Caco-2 (cell line): ENCODE measurements around the gene CUL4A. TPM values are rescaled to one million over a fixed set of nuclear protein-coding genes. Genes with fewer than 3 reads are reported as not detected.

Source experiments
- BruUV-seq: library from RNA; stranded (reverse); fragments of 400-500 nt; replicated peaks from 2 replicates; lab custom pipeline; 2021; lab: Mats Ljungman, UMichigan
- CTCF ChIA-PET: fragments of 300-600 bp; sonication (Branson Sonifier 250); formaldehyde crosslinking; loops from one replicate; lab custom pipeline; 2022; ENCODE audit warnings: antibody characterized with exemption; lab: Charles Lee
- POLR2A ChIA-PET: fragments of 300-600 bp; sonication (Branson Sonifier 250); formaldehyde crosslinking; loops from one replicate; lab custom pipeline; 2022; ENCODE audit warnings: antibody characterized with exemption; lab: Charles Lee
- DNase-seq, 2 experiments: peaks; one replicate each; pipeline versions ENCODE4 v3.0.0 to v3.0.0-alpha.2; 2020 to 2022
- H3K27me3 ChIP-seq: replicated peaks from 2 replicates; pipeline ENCODE4 v1.6.0; 2011; ENCODE audit warnings: low read length; ENCODE audit not compliant: control insufficient read depth, insufficient read depth
- H3K36me3 ChIP-seq: 2 replicates; pipeline ENCODE4 v1.5.1; 2011; ENCODE audit warnings: low read length; ENCODE audit not compliant: control insufficient read depth, insufficient read depth
- H3K4me1 ChIP-seq: fragments of 250-450 bp; sonication (Bioruptor Pico); 2 replicates; pipeline ENCODE4 v1.5.1; 2020; ENCODE audit warnings: mild to moderate bottlenecking
- H3K4me3 ChIP-seq: 2 replicates; pipeline ENCODE4 v1.5.1; 2011; ENCODE audit warnings: low read depth, mild to moderate bottlenecking, control low read depth, low read length
- H3K9me3 ChIP-seq: fragments of 250-450 bp; sonication (Bioruptor Pico); 2 replicates; pipeline ENCODE4 v1.5.1; 2020; ENCODE audit warnings: mild to moderate bottlenecking, moderate library complexity
- H3K27ac Mint-ChIP-seq: one replicate; pipeline ENCODE4 v1.8.0; 2022; ENCODE audit warnings: mixed read lengths; ENCODE audit not compliant: unreplicated experiment
- H3K27me3 Mint-ChIP-seq: one replicate; pipeline ENCODE4 v1.8.0; 2022; ENCODE audit warnings: mixed read lengths; ENCODE audit not compliant: insufficient read depth, unreplicated experiment
- H3K36me3 Mint-ChIP-seq: one replicate; pipeline ENCODE4 v1.8.0; 2022; ENCODE audit warnings: mild to moderate bottlenecking, mixed read lengths; ENCODE audit not compliant: insufficient read depth, unreplicated experiment
- H3K4me1 Mint-ChIP-seq: one replicate; pipeline ENCODE4 v1.8.0; 2022; ENCODE audit warnings: low read depth, mixed read lengths; ENCODE audit not compliant: unreplicated experiment
- H3K4me3 Mint-ChIP-seq: one replicate; pipeline ENCODE4 v1.8.0; 2022; ENCODE audit warnings: mild to moderate bottlenecking, moderate library complexity, mixed read lengths; ENCODE audit not compliant: unreplicated experiment
- H3K9me3 Mint-ChIP-seq: one replicate; pipeline ENCODE4 v1.8.0; 2022; ENCODE audit warnings: mixed read lengths; ENCODE audit not compliant: unreplicated experiment
- CTCF ChIP-seq, 2 experiments: fragments of 200-600 bp in 1 of 2; IDR thresholded peaks; 1 replicate in 1 of 2; 2 replicates in 1 of 2; pipeline versions ENCODE4 v1.5.1 to v1.8.0; 2011 to 2022; ENCODE audit warnings: antibody characterized with exemption in 1 of 2, control low read depth in 1 of 2, inconsistent platforms in 1 of 2, low read depth in 1 of 2, low read length in 1 of 2, mild to moderate bottlenecking in 1 of 2, moderate library complexity in 1 of 2; ENCODE audit not compliant: insufficient read depth in 1 of 2, severe bottlenecking in 1 of 2, unreplicated experiment in 1 of 2
- intact Hi-C: fragments of 100-400 bp; cut with micrococcal nuclease; formaldehyde crosslinking; loops from one replicate; pipeline ENCODE4 v1.10.0; 2022; ENCODE audit not compliant: unreplicated experiment
- total RNA-seq: library from RNA; stranded (reverse); gene quantifications from 2 replicates; pipeline ENCODE4 v1.2.3, GENCODE V29; 2022

CUL4A gene
- total RNA-seq, 1 experiment from 2014 or later = 125 TPM

- Mint-ChIP-seq H3K4me1 (peaks cover 19% of the 10 kb centered on the region), H3K27ac (no peak overlapping the region), H3K27me3 (no peaks in the 10 kb centered on the region), H3K9me3 (no peaks in the 10 kb centered on the region), H3K4me3 (no peak overlapping the region), H3K36me3 (peaks cover 64% of the 10 kb centered on the region)
- H3K4me3 ChIP-seq = no peak overlapping the region
- POLR2A ChIA-PET = no interaction called here
- CTCF ChIA-PET = no interaction called here
- H3K9me3 ChIP-seq = no peaks in the 10 kb centered on the region
- DNase-seq = no peak
- intact Hi-C loops = loop anchor here (10.0 kb wide), 2 partner anchors 167 to 257 kb away; no protein-coding TSS in a partner anchor
- H3K4me1 ChIP-seq = peaks cover 1% of the 10 kb centered on the region; the same call in 1 of the 2 replicates
- BruUV-seq = no TSS peak
- no peak for TF ChIP-seq CTCF (IDR thresholded peaks at IDR 0.05; ENCODE audit: insufficient read depth in 1 of 2, low read depth in 1 of 2, low read length in 1 of 2, severe bottlenecking in 1 of 2, unreplicated experiment in 1 of 2)
- peaks cover 5% of the 10 kb centered on the region for H3K36me3 ChIP-seq
- no peaks in the 10 kb centered on the region for H3K27me3 ChIP-seq
Observed at GRCh38 chr13:113201815-113202214, 7.6 kb upstream of the CUL4A start.

GRCh38 chr13:113202912-113203311, 6.5 kb upstream of the CUL4A start:
- Mint-ChIP-seq H3K36me3 (peaks cover 60% of the 10 kb centered on the region), H3K27ac (no peak overlapping the region), H3K9me3 (no peaks in the 10 kb centered on the region), H3K4me1 (peaks cover 25% of the 10 kb centered on the region), H3K4me3 (no peak overlapping the region), H3K27me3 (no peaks in the 10 kb centered on the region)
- 0 out of 2 replicates have a peak, but pooled peaks cover 3% of the 10 kb centered on the region for H3K36me3 ChIP-seq
- DNase-seq = no peak
- no peaks in the 10 kb centered on the region for H3K9me3 ChIP-seq
- no TSS peak for BruUV-seq
- H3K27me3 ChIP-seq = no peaks in the 10 kb centered on the region
- ChIA-PET CTCF (no interaction called here), POLR2A (no interaction called here)
- peaks cover 4% of the 10 kb centered on the region; the same call in 1 of the 2 replicates for H3K4me1 ChIP-seq
- intact Hi-C loops = loop anchor here (10.0 kb wide), 2 partner anchors 168 to 258 kb away; no protein-coding TSS in a partner anchor
- no peak overlapping the region for H3K4me3 ChIP-seq
- no peak for TF ChIP-seq CTCF (IDR thresholded peaks at IDR 0.05; ENCODE audit: insufficient read depth in 1 of 2, low read depth in 1 of 2, low read length in 1 of 2, severe bottlenecking in 1 of 2, unreplicated experiment in 1 of 2)

DNA sequence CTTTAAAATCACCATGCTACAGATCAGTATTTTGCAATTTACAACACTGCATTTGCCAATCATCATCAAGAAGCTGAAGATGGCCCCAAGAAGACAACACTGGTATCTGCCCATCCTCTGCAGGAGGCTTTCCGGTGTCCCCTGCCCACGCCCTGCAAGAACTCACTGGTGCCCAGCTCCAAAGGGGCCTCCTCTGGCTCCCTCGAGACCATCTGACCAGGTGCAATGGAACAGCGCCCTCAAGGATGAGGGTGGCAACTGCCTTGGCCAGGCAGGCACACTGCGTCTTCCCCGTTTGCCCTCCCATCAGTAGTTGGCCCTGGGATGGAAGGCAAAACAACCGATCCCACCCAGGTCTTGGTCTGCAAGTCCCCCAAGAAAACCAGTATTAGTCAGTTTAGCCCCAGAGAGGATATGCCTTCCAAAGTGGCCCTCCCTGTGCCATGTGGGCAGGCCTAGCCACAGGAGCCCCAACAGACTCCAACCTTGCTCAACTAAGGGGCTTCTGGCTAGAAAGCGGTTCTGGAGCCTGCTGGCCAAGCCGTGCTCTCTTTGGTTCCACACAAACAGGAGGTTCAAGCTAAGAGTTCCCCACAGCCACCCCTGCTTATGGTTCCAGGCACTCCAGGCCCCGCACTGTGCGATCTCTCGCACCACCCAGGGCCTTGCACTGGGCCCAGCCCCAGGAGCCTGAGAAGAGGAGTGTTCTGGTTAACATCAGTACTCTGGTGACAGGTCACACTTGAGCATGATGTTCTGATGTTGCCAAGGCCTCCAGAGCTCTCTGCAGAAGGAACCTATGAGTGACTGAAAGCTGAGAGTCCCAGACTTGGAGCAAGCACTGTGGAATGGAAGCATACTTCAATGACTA, 5.7 kb upstream of the CUL4A start:
- H3K4me3 ChIP-seq = no peak overlapping the region
- no peaks in the 10 kb centered on the region for H3K9me3 ChIP-seq
- H3K36me3 ChIP-seq = 0 out of 2 replicates have a peak, but pooled peaks cover 3% of the 10 kb centered on the region
- BruUV-seq = no TSS peak
- Mint-ChIP-seq H3K4me3 (no peak overlapping the region), H3K27ac (no peak overlapping the region), H3K9me3 (no peaks in the 10 kb centered on the region), H3K4me1 (peaks cover 26% of the 10 kb centered on the region), H3K27me3 (no peaks in the 10 kb centered on the region), H3K36me3 (peaks cover 60% of the 10 kb centered on the region)
- intact Hi-C loops = loop anchor here (10.0 kb wide), 2 partner anchors 169 to 259 kb away; no protein-coding TSS in a partner anchor
- TF ChIP-seq CTCF (IDR thresholded peaks at IDR 0.05; ENCODE audit: insufficient read depth in 1 of 2, low read depth in 1 of 2, low read length in 1 of 2, severe bottlenecking in 1 of 2, unreplicated experiment in 1 of 2) = no peak
- ChIA-PET CTCF (no interaction called here), POLR2A (no interaction called here)
- peaks cover 4% of the 10 kb centered on the region; the same call in 1 of the 2 replicates for H3K4me1 ChIP-seq
- DNase-seq = no peak
- H3K27me3 ChIP-seq = no peaks in the 10 kb centered on the region
